Cardiac muscle cell (in vitro differentiated cells and primary cell): ENCODE results near the gene ZNF441. TPM values are rescaled to one million over a fixed set of nuclear protein-coding genes. Genes with fewer than 3 reads are reported as not detected.

ENCODE experiments used
- DNase-seq, 2 donors: peaks; one replicate each; pipeline versions ENCODE4 v3.0.0 to v3.0.0-alpha.2; 2010 to 2017; ENCODE audit warnings: low read depth in 1 of 2, low spot score in 1 of 2
- H3K27ac ChIP-seq: fragments of 200-600 bp; sonication (generic); 2 replicates; pipeline ENCODE4 v1.5.1; 2016
- H3K27me3 ChIP-seq: fragments of 200-600 bp; sonication (generic); 2 replicates; pipeline ENCODE4 v1.6.0; 2016; ENCODE audit warnings: control low read depth
- H3K36me3 ChIP-seq: fragments of 200-600 bp; sonication (generic); 2 replicates; pipeline ENCODE4 v1.5.1; 2016; ENCODE audit warnings: control low read depth
- H3K4me1 ChIP-seq: fragments of 200-600 bp; sonication (generic); 2 replicates; pipeline ENCODE4 v1.8.1; 2017; ENCODE audit warnings: low read depth, mild to moderate bottlenecking, mixed run types
- H3K4me3 ChIP-seq: fragments of 200-600 bp; sonication (generic); 2 replicates; pipeline ENCODE4 v1.5.1; 2016; ENCODE audit warnings: mild to moderate bottlenecking
- H3K9me3 ChIP-seq: fragments of 200-600 bp; sonication (generic); 2 replicates; pipeline ENCODE4 v1.5.1; 2017; ENCODE audit warnings: low read depth, mild to moderate bottlenecking, control low read depth
- polyA plus RNA-seq: library from polyadenylated mRNA; unstranded; fragments of >200 nt; fragmentation: Nextera tagmentation; extraction: Ambion mirVana; gene quantifications from 2 replicates; pipeline ENCODE4 v1.2.1, GENCODE V29; 2016
- total RNA-seq: library from RNA; depleted of rRNA; stranded (reverse); fragments of >200 nt; gene quantifications from 2 replicates; pipeline ENCODE4 v1.2.3, GENCODE V29; 2016
- TF ChIP-seq, protein P1 (sequence below): IDR thresholded peaks from 2 replicates; pipeline ENCODE4 v1.5.1; 2012; ENCODE audit warnings: low read depth, mild to moderate bottlenecking, low read length

The ZNF441 gene
- total and polyA plus RNA-seq, 2 experiments from 2014 or later: 2.1 to 26.9 TPM

DNA sequence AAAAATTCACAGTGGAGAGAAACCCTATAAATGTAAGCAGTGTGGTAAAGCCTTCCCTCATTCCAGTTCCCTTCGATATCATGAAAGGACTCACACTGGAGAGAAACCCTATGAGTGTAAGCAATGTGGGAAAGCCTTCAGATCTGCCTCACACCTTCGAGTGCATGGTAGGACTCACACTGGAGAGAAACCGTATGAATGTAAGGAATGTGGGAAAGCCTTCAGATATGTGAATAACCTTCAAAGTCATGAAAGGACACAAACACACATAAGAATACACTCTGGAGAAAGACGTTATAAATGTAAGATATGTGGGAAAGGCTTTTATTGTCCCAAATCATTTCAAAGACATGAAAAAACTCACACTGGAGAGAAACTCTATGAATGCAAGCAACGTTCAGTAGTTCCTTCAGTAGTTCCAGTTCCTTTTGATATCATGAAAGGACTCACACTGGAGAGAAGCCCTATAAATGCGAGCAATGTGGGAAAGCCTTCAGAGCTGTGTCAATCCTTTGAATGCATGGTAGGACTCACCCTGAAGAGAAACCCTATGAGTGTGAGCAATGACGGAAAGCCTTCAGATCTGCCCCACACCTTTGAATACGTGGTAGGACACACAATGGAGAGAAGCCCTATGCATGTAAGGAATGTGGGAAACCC is 65.6 kb downstream of the ZNF441 start:
- TF ChIP-seq, protein P1, sequence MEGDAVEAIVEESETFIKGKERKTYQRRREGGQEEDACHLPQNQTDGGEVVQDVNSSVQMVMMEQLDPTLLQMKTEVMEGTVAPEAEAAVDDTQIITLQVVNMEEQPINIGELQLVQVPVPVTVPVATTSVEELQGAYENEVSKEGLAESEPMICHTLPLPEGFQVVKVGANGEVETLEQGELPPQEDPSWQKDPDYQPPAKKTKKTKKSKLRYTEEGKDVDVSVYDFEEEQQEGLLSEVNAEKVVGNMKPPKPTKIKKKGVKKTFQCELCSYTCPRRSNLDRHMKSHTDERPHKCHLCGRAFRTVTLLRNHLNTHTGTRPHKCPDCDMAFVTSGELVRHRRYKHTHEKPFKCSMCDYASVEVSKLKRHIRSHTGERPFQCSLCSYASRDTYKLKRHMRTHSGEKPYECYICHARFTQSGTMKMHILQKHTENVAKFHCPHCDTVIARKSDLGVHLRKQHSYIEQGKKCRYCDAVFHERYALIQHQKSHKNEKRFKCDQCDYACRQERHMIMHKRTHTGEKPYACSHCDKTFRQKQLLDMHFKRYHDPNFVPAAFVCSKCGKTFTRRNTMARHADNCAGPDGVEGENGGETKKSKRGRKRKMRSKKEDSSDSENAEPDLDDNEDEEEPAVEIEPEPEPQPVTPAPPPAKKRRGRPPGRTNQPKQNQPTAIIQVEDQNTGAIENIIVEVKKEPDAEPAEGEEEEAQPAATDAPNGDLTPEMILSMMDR: no peak
- Histone ChIP-seq H3K4me3 (no peak overlapping the region), H3K27me3 (no peaks in the 10 kb centered on the region), H3K9me3 (peaks cover 6% of the 10 kb centered on the region), H3K4me1 (no peaks in the 10 kb centered on the region), H3K27ac (no peak overlapping the region), H3K36me3 (peaks cover 29% of the 10 kb centered on the region)
- no peak for DNase-seq

DNA sequence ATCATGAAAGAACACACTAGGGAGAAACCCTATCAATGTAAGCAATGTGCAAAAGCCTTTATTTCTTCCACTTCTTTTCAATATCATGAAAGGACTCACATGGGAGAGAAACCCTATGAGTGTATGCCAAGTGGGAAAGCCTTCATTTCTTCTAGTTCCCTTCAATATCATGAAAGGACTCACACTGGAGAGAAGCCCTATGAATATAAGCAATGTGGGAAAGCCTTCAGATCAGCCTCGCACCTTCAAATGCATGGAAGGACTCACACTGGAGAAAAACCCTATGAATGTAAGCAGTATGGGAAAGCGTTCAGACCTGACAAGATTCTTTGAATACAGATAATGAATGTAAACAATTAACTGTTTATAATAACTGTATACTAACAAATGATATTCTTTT is 66.7 kb downstream of the ZNF441 start:
- H3K4me1 ChIP-seq: no peaks in the 10 kb centered on the region
- peaks cover 29% of the 10 kb centered on the region for H3K36me3 ChIP-seq
- H3K9me3 ChIP-seq: peaks cover 6% of the 10 kb centered on the region
- H3K4me3 ChIP-seq: no peak overlapping the region
- DNase-seq: no peak
- no peak overlapping the region for H3K27ac ChIP-seq
- TF ChIP-seq, protein P1: no peak
- no peaks in the 10 kb centered on the region for H3K27me3 ChIP-seq

Other genes with a start within 250 kb of the ZNF441 start
- 71.5 and 91.3 TPM in 2 replicates for gene ECSIT, start 237.9 kb upstream of the ZNF441 start, total RNA-seq
- gene ECSIT, start 237.9 kb upstream of the ZNF441 start, polyA plus RNA-seq: 56.6 and 64.0 TPM in 2 replicates
- gene CNN1, start 228.1 kb upstream of the ZNF441 start, total RNA-seq: 288 and 520 TPM in 2 replicates
- 219 and 388 TPM in 2 replicates for gene CNN1, start 228.1 kb upstream of the ZNF441 start, polyA plus RNA-seq
- 44.3 and 45.3 TPM in 2 replicates for gene ELOF1, start 207.8 kb upstream of the ZNF441 start, total RNA-seq
- gene ELOF1, start 207.8 kb upstream of the ZNF441 start, polyA plus RNA-seq: 80.2 and 98.6 TPM in 2 replicates
- gene ACP5, start 189.4 kb upstream of the ZNF441 start, total RNA-seq: 1.9 TPM in 1 of 2 replicates, not detected in the other
- 1.1 and 1.2 TPM in 2 replicates for gene ACP5, start 189.4 kb upstream of the ZNF441 start, polyA plus RNA-seq
- 19.9 and 23.0 TPM in 2 replicates for gene ZNF627, start 169.5 kb upstream of the ZNF441 start, total RNA-seq
- 17.5 and 19.4 TPM in 2 replicates for gene ZNF627, start 169.5 kb upstream of the ZNF441 start, polyA plus RNA-seq
- 6.7 and 7.6 TPM in 2 replicates for gene ZNF823, start 28.1 kb upstream of the ZNF441 start, total RNA-seq
- 4.7 and 9.4 TPM in 2 replicates for gene ZNF823, start 28.1 kb upstream of the ZNF441 start, polyA plus RNA-seq
- gene ZNF491, start 31.5 kb downstream of the ZNF441 start, total RNA-seq: 3.9 and 4.4 TPM in 2 replicates
- 5.1 and 7.3 TPM in 2 replicates for gene ZNF491, start 31.5 kb downstream of the ZNF441 start, polyA plus RNA-seq
- 5.7 and 15.5 TPM in 2 replicates for gene ZNF440, start 47.3 kb downstream of the ZNF441 start, total RNA-seq
- gene ZNF440, start 47.3 kb downstream of the ZNF441 start, polyA plus RNA-seq: 5.7 and 7.0 TPM in 2 replicates
- gene ZNF439, start 81.7 kb downstream of the ZNF441 start, total RNA-seq: 0.07 and 3.6 TPM in 2 replicates
- gene ZNF439, start 81.7 kb downstream of the ZNF441 start, polyA plus RNA-seq: 3.0 TPM in 1 of 2 replicates, not detected in the other
- 19.2 and 25.3 TPM in 2 replicates for gene ZNF69, start 120.8 kb downstream of the ZNF441 start, total RNA-seq
- 12.2 and 13.6 TPM in 2 replicates for gene ZNF69, start 120.8 kb downstream of the ZNF441 start, polyA plus RNA-seq
- 7.6 and 10.3 TPM in 2 replicates for gene ZNF700, start 158.1 kb downstream of the ZNF441 start, total RNA-seq
- 3.3 and 6.9 TPM in 2 replicates for gene ZNF700, start 158.1 kb downstream of the ZNF441 start, polyA plus RNA-seq
- gene ZNF763, start 198.0 kb downstream of the ZNF441 start, total RNA-seq: 4.2 and 4.6 TPM in 2 replicates
- gene ZNF763, start 198.0 kb downstream of the ZNF441 start, polyA plus RNA-seq: 5.2 and 10.0 TPM in 2 replicates